HPDE6-E6E7 (cell line): ENCODE results near the gene PCDHGA6.

Source experiments
- DNase-seq: peaks from one replicate; pipeline ENCODE4 v3.0.0; 2011; ENCODE audit warnings: missing footprints; ENCODE audit errors: extremely low spot score

PCDHGA6 gene

GRCh38 chr5:141419074-141419880, 45.6 kb downstream of the PCDHGA6 start:
- DNase-seq: no peak

GRCh38 chr5:141420855-141421488, 47.3 kb downstream of the PCDHGA6 start, which contains the start of gene PCDHGA11:
Gene PCDHGA11 (plus strand): TSS chr5:141421051. CDS start chr5:141421228, 177 bp downstream.
- no peak for DNase-seq

GRCh38 chr5:141421489-141421855, 47.8 kb downstream of the PCDHGA6 start:
- DNase-seq: no peak

- no peak for DNase-seq
Observed at GRCh38 chr5:141422742-141423291, 49.1 kb downstream of the PCDHGA6 start.

- no peak for DNase-seq
Observed at GRCh38 chr5:141427783-141428426, 54.2 kb downstream of the PCDHGA6 start.
